Panc1 (cell line): ENCODE measurements around the gene CAPN10. TPM values are rescaled to one million over a fixed set of nuclear protein-coding genes. Genes with fewer than 3 reads are reported as not detected.

Source experiments
- ATAC-seq: fragments of 200-7000 bp; cut with Tn5 transposase; 2 replicates; pipeline ENCODE4 v1.9.1; 2020; ENCODE audit warnings: mild to moderate bottlenecking, moderate library complexity
- BruUV-seq: library from RNA; stranded (reverse); fragments of 400-500 nt; replicated peaks from 2 replicates; lab custom pipeline; 2021; lab: Mats Ljungman, UMichigan
- CTCF ChIA-PET: fragments of 300-600 bp; sonication (Branson Sonifier 250); formaldehyde crosslinking; loops from one replicate; lab custom pipeline; 2022; ENCODE audit warnings: antibody characterized with exemption; lab: Charles Lee
- POLR2A ChIA-PET: fragments of 300-600 bp; sonication (Branson Sonifier 250); formaldehyde crosslinking; loops from one replicate; lab custom pipeline; 2022; ENCODE audit warnings: antibody characterized with exemption; lab: Charles Lee
- DNase-seq: peaks from one replicate; pipeline ENCODE4 v3.0.0-alpha.2; 2010; ENCODE audit warnings: low read depth, low spot score
- H3K27ac ChIP-seq: 2 replicates; pipeline ENCODE4 v1.5.1; 2011; ENCODE audit warnings: mild to moderate bottlenecking, low read length, inconsistent platforms
- H3K27me3 ChIP-seq: fragments of 200-500 bp; sonication (Bioruptor generic); 2 replicates; pipeline ENCODE4 v1.6.0; 2014; ENCODE audit warnings: low read length, inconsistent platforms; ENCODE audit not compliant: control insufficient read depth, insufficient read depth
- H3K36me3 ChIP-seq: fragments of 200-500 bp; sonication (Bioruptor generic); 2 replicates; pipeline ENCODE4 v1.5.1; 2014; ENCODE audit warnings: inconsistent platforms, mild to moderate bottlenecking, low read length, moderate library complexity; ENCODE audit not compliant: control insufficient read depth, insufficient read depth
- H3K4me1 ChIP-seq: 2 replicates; pipeline ENCODE4 v1.5.1; 2011; ENCODE audit warnings: inconsistent platforms, mild to moderate bottlenecking, low read length, moderate library complexity; ENCODE audit not compliant: control insufficient read depth, insufficient read depth
- H3K4me3 ChIP-seq, 2 experiments: 2 replicates each; pipeline ENCODE4 v1.5.1; 2011 to 2012; ENCODE audit warnings: low read depth in 2 of 2, low read length in 2 of 2, mild to moderate bottlenecking in 2 of 2, inconsistent platforms in 1 of 2, moderate library complexity in 1 of 2
- H3K9me3 ChIP-seq: fragments of 200-500 bp; sonication (Bioruptor generic); 2 replicates; pipeline ENCODE4 v1.5.1; 2014; ENCODE audit warnings: low read depth, mild to moderate bottlenecking, inconsistent platforms, low read length, moderate library complexity; ENCODE audit not compliant: control insufficient read depth, insufficient read depth
- CTCF ChIP-seq: fragments of 450-650 bp; IDR thresholded peaks from 2 replicates; pipeline ENCODE4 v1.5.1; 2017; ENCODE audit warnings: mild to moderate bottlenecking
- POLR2AphosphoS5 ChIP-seq: IDR thresholded peaks from 2 replicates; pipeline ENCODE4 v1.6.1; 2012; ENCODE audit warnings: mild to moderate bottlenecking, low read depth, low read length, moderate library complexity
- REST ChIP-seq, 2 experiments: IDR thresholded peaks; 2 replicates each; pipeline ENCODE4 v1.6.1; 2011 to 2012; ENCODE audit warnings: low read depth in 2 of 2, control low read depth in 1 of 2, low read length in 1 of 2, mild to moderate bottlenecking in 1 of 2, moderate library complexity in 1 of 2; ENCODE audit not compliant: insufficient read depth in 1 of 2
- SIN3A ChIP-seq: IDR thresholded peaks from 2 replicates; pipeline ENCODE4 v1.6.1; 2012; ENCODE audit warnings: low read depth, mild to moderate bottlenecking, low read length, moderate library complexity, borderline replicate concordance; ENCODE audit not compliant: insufficient read depth
- TCF7L2 ChIP-seq: IDR thresholded peaks from 2 replicates; pipeline ENCODE4 v1.6.1; 2011; ENCODE audit warnings: mild to moderate bottlenecking, low read depth, low read length, inconsistent platforms
- in situ Hi-C: cut with HindIII; loops from 2 replicates; pipeline ENCODE4 v1.10.0; 2016; ENCODE audit warnings: low sequenced_read_pairs, low pct_unique_long_range_greater_than_20kb
- intact Hi-C: fragments of 100-400 bp; cut with micrococcal nuclease; formaldehyde crosslinking; loops from one replicate; pipeline ENCODE4 v1.10.0; 2022; ENCODE audit not compliant: unreplicated experiment
- total RNA-seq: library from RNA; stranded (reverse); gene quantifications from one replicate; pipeline ENCODE4 v1.2.1, GENCODE V29; 2021; ENCODE audit not compliant: unreplicated experiment

Gene CAPN10
- total RNA-seq, 1 experiment from 2014 or later = 38.6 TPM

DNA sequence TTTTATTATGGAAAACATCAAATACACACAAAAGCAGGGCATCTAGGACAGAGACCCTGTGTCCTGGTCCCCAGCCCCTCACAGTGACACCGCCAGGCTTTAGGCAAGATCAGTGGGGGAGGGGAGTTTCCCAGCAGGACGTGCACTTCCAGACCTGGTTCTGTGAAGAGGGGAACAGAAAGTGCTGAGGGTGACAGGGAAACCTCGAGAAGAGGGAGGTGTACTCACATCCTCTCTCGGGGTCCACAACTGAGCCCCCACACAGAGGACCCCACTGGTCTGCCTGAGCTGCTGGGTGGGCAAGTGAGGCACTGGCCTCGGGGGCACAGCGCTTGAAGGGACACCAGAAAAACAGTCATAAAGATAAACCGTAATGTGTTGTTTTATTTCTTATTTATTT is 34.3 kb downstream of the CAPN10 start:
- H3K9me3 ChIP-seq = peaks cover 9% of the 10 kb centered on the region; the same call in 1 of the 2 replicates
- in situ Hi-C loops (no loop called here), intact Hi-C loops (no loop called here)
- ChIA-PET POLR2A (no interaction called here), CTCF (no interaction called here)
- TF ChIP-seq TCF7L2 (no peak), SIN3A (no peak), CTCF (no peak), REST (IDR thresholded peaks at IDR 0.05; ENCODE audit: insufficient read depth in 1 of 2, low read depth in 2 of 2, low read length in 1 of 2) (no peak), POLR2AphosphoS5 (no peak)
- H3K27ac ChIP-seq = no peak overlapping the region
- H3K4me3 ChIP-seq = no peak overlapping the region
- DNase-seq = no peak
- no peaks in the 10 kb centered on the region for H3K36me3 ChIP-seq
- BruUV-seq = no TSS peak
- no peaks in the 10 kb centered on the region for H3K27me3 ChIP-seq
- no peak for ATAC-seq
- H3K4me1 ChIP-seq = no peaks in the 10 kb centered on the region

DNA sequence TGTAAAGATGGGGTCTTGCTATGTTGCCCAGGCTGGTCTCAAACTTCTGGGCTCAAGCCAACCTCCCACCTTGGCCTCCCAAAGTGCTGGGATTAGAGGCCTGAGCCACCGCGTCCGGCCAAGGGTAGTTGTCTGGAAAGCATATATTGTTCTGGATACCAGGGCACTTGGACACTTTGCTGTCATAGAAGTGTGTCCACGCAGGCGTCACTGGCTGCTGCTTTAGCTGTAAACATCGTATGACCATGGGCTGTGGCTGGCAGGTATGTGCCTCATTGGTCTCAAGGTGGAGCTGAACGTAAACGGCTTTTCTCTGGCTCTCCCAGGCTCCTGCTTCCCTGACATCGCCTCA is 35.5 kb downstream of the CAPN10 start:
- ChIA-PET POLR2A (no interaction called here), CTCF (no interaction called here)
- Histone ChIP-seq H3K36me3 (no peaks in the 10 kb centered on the region), H3K27ac (no peak overlapping the region), H3K4me1 (no peaks in the 10 kb centered on the region; the same call in 1 of the 2 replicates), H3K9me3 (peaks cover 9% of the 10 kb centered on the region; the same call in 1 of the 2 replicates), H3K27me3 (no peaks in the 10 kb centered on the region), H3K4me3 (no peak overlapping the region)
- TF ChIP-seq TCF7L2 = no peak
- no peak for TF ChIP-seq POLR2AphosphoS5
- TF ChIP-seq REST (IDR thresholded peaks at IDR 0.05; ENCODE audit: insufficient read depth in 1 of 2, low read depth in 2 of 2, low read length in 1 of 2) = no peak
- in situ Hi-C loops (no loop called here), intact Hi-C loops (no loop called here)
- ATAC-seq = no peak
- no peak for DNase-seq
- BruUV-seq = no TSS peak
